HepG2 (cell line): ENCODE data around the gene ENG. TPM values are rescaled to one million over a fixed set of nuclear protein-coding genes. Genes with fewer than 3 reads are reported as not detected.

Source experiments
- ATAC-seq: fragments of 200-7000 bp; cut with Tn5 transposase; 3 replicates; pipeline ENCODE4 v1.9.1; 2020; ENCODE audit warnings: mild to moderate bottlenecking, moderate library complexity
- BruUV-seq: library from RNA; stranded (reverse); fragments of 400-500 nt; replicated peaks from 2 replicates; lab custom pipeline; 2021; lab: Mats Ljungman, UMichigan
- CTCF ChIA-PET: fragments of 300-600 bp; formaldehyde crosslinking; extraction: SDS; loops from one replicate; lab custom pipeline; 2021; ENCODE audit warnings: low total read pairs, inconsistent platforms, low intra/inter-chr PET ratio; lab: Yijun Ruan, JAX
- POLR2A ChIA-PET: fragments of 350-600 bp; sonication (Branson Sonifier 250); formaldehyde crosslinking; loops from one replicate; lab custom pipeline; 2020; ENCODE audit warnings: antibody characterized with exemption, inconsistent platforms; lab: Yijun Ruan, JAX
- DNase-seq: peaks from one replicate; pipeline ENCODE4 v3.0.0-alpha.2; 2015; ENCODE audit warnings: low spot score
- FAIRE-seq: peaks from 3 replicates; lab custom pipeline; 2011; peaks lifted over from hg19 to GRCh38; lab: Jason Lieb, UNC
- H2AFZ ChIP-seq: one replicate; pipeline ENCODE4 v1.6.1; 2011; ENCODE audit warnings: low read length, inconsistent platforms
- H3K27ac ChIP-seq: fragments of 300-600 bp; 3 replicates; pipeline ENCODE4 v1.8.0; 2011; ENCODE audit warnings: mixed run types, mild to moderate bottlenecking, mixed read lengths, low read length, inconsistent platforms; ENCODE audit not compliant: insufficient read depth; ENCODE audit errors: extremely low read length
- H3K27me3 ChIP-seq, 2 experiments: fragments of 200-600 bp in 1 of 2; 2 replicates in 1 of 2; 3 replicates in 1 of 2; pipeline versions ENCODE4 v1.6.0 to v1.8.0; 2011; ENCODE audit warnings: low read length in 2 of 2, mild to moderate bottlenecking in 2 of 2, moderate library complexity in 2 of 2, inconsistent platforms in 1 of 2; ENCODE audit not compliant: insufficient read depth in 2 of 2, control insufficient read depth in 1 of 2
- H3K36me3 ChIP-seq, 2 experiments: fragments of 200-600 bp in 1 of 2; replicated peaks in 1 of 2; 2 replicates in 1 of 2; 3 replicates in 1 of 2; pipeline versions ENCODE4 v1.5.1 to v1.8.0; 2011; ENCODE audit warnings: low read length in 2 of 2, inconsistent platforms in 1 of 2; ENCODE audit not compliant: insufficient read depth in 2 of 2, control insufficient read depth in 1 of 2
- H3K4me1 ChIP-seq: 2 replicates; pipeline ENCODE4 v1.5.1; 2012; ENCODE audit warnings: low read length, inconsistent platforms; ENCODE audit not compliant: insufficient read depth
- H3K4me2 ChIP-seq: 2 replicates; pipeline ENCODE4 v1.6.0; 2011; ENCODE audit warnings: low read depth, low read length, inconsistent platforms
- H3K4me3 ChIP-seq, 3 experiments: fragments of 200-600 bp in 1 of 3; sonication (generic), shearing (Covaris generic) in 1 of 3; replicated peaks in 1 of 3; 2 replicates each; pipeline ENCODE4 v1.5.1; 2011 to 2016; ENCODE audit warnings: low read length in 3 of 3, inconsistent platforms in 2 of 3, low read depth in 2 of 3, mild to moderate bottlenecking in 2 of 3, control low read depth in 1 of 3, mixed read lengths in 1 of 3; ENCODE audit not compliant: insufficient read depth in 1 of 3
- H3K79me2 ChIP-seq: one replicate; pipeline ENCODE4 v1.6.1; 2011; ENCODE audit warnings: low read length, inconsistent platforms; ENCODE audit not compliant: insufficient read depth
- H3K9ac ChIP-seq: 2 replicates; pipeline ENCODE4 v1.6.0; 2011; ENCODE audit warnings: mild to moderate bottlenecking, low read depth, low read length, inconsistent platforms; ENCODE audit not compliant: insufficient read depth
- H3K9me3 ChIP-seq: 2 replicates; pipeline ENCODE4 v1.5.1; 2012; ENCODE audit warnings: mild to moderate bottlenecking, low read length
- H4K20me1 ChIP-seq: 2 replicates; pipeline ENCODE4 v1.6.0; 2011; ENCODE audit warnings: inconsistent platforms, mild to moderate bottlenecking, low read length, moderate library complexity; ENCODE audit not compliant: insufficient read depth
- EEA1 ChIP-seq: sonication (generic); formaldehyde crosslinking; IDR thresholded peaks from 2 replicates; pipeline ENCODE4 v1.5.1; 2020; ENCODE audit warnings: mild to moderate bottlenecking, missing genetic modification reagents, borderline replicate concordance
- KAT8 ChIP-seq: IDR thresholded peaks from 2 replicates; pipeline ENCODE4 v1.6.1; 2016; ENCODE audit warnings: missing genetic modification reagents, missing compliant biosample characterization
- KLF6 ChIP-seq: IDR thresholded peaks from 2 replicates; pipeline ENCODE4 v1.8.0; 2016; ENCODE audit warnings: missing biosample characterization, missing genetic modification reagents
- NCOA2 ChIP-seq: sonication (generic); formaldehyde crosslinking; IDR thresholded peaks from 2 replicates; pipeline ENCODE4 v1.8.0; 2022; ENCODE audit warnings: inconsistent platforms
- NR2F6 ChIP-seq, 2 experiments: IDR thresholded peaks; 2 replicates each; pipeline ENCODE4 v1.6.1; 2016; ENCODE audit warnings: antibody characterized with exemption in 1 of 2, mild to moderate bottlenecking in 1 of 2
- THYN1 ChIP-seq: sonication (generic); formaldehyde crosslinking; IDR thresholded peaks from 2 replicates; pipeline ENCODE4 v1.8.1; 2023; ENCODE audit warnings: low read depth, mild to moderate bottlenecking, moderate library complexity, missing genetic modification reagents, borderline replicate concordance
- ZEB1 ChIP-seq: IDR thresholded peaks from 2 replicates; pipeline ENCODE4 v1.6.1; 2012; ENCODE audit warnings: mild to moderate bottlenecking, low read depth, inconsistent platforms; ENCODE audit not compliant: insufficient replicate concordance
- ZNF282 ChIP-seq: fragments of 450-650 bp; IDR thresholded peaks from 2 replicates; pipeline ENCODE4 v1.6.1; 2018; ENCODE audit not compliant: partially characterized antibody
- ZNF501 ChIP-seq: sonication (generic); formaldehyde crosslinking; IDR thresholded peaks from 2 replicates; pipeline ENCODE4 v1.5.1; 2020; ENCODE audit warnings: mild to moderate bottlenecking, moderate library complexity, missing genetic modification reagents
- ZNF703 ChIP-seq: sonication (generic); formaldehyde crosslinking; IDR thresholded peaks from 2 replicates; pipeline ENCODE4 v1.5.1; 2020; ENCODE audit warnings: missing genetic modification reagents, mild to moderate bottlenecking, moderate library complexity, borderline replicate concordance
- ZNF768 ChIP-seq: sonication (generic); formaldehyde crosslinking; IDR thresholded peaks from 2 replicates; pipeline ENCODE4 v1.4.0; 2020; ENCODE audit warnings: missing genetic modification reagents
- WGBS: methylation state at CpG from one replicate; pipeline ENCODE4 v1.1.6; 2017; ENCODE audit warnings: low lambda C conversion rate; 5-methylcytosine and 5-hydroxymethylcytosine counted together
- in situ Hi-C: cut with HindIII; loops from 2 replicates; pipeline ENCODE4 v1.10.0; 2017; ENCODE audit warnings: low pct_unique_long_range_greater_than_20kb; ENCODE audit not compliant: extremely low pct_ligation_motif_present
- intact Hi-C: fragments of 100-400 bp; cut with micrococcal nuclease; formaldehyde crosslinking; loops from one replicate; pipeline ENCODE4 v1.10.0; 2022; ENCODE audit not compliant: unreplicated experiment
- polyA plus RNA-seq, 8 experiments: library from polyadenylated mRNA; depleted of rRNA in 3 of 8; stranded (reverse) in 7 of 8; unstranded in 1 of 8; fragments of >200 nt; fragmentation: Illumina TruSeq in 4 of 8; extraction: Trizol in 4 of 8; gene quantifications; 2 replicates each; pipeline versions ENCODE4 v1.2.1 to v1.2.3, GENCODE V29; 2011 to 2016; ENCODE audit warnings: low read depth in 4 of 8, missing spikeins in 1 of 8, mixed read lengths in 1 of 8; ENCODE audit not compliant: insufficient read depth in 1 of 8
- total RNA-seq, 5 experiments: library from RNA; depleted of rRNA; stranded (reverse); fragments of >200 nt; fragmentation: Illumina TruSeq; extraction: Trizol; gene quantifications; 2 replicates each; pipeline ENCODE4 v1.2.3, GENCODE V29; 2016; ENCODE audit warnings: low read depth in 1 of 5
- TF ChIP-seq, protein P1 (sequence below): sonication (generic); formaldehyde crosslinking; IDR thresholded peaks from 2 replicates; pipeline ENCODE4; 2020; ENCODE audit warnings: missing genetic modification reagents, mild to moderate bottlenecking, borderline replicate concordance
- TF ChIP-seq, protein P2 (sequence below): sonication (generic); formaldehyde crosslinking; IDR thresholded peaks from 2 replicates; pipeline ENCODE4 v1.8.1; 2022; ENCODE audit warnings: low read depth, mild to moderate bottlenecking, missing genetic modification reagents

The ENG gene
- total and polyA plus RNA-seq, 2 of the 13 experiments (the other 11 are each of a cell fraction or from before 2014, with no cell fraction given) = 0.02 to 1.1 TPM

DNA sequence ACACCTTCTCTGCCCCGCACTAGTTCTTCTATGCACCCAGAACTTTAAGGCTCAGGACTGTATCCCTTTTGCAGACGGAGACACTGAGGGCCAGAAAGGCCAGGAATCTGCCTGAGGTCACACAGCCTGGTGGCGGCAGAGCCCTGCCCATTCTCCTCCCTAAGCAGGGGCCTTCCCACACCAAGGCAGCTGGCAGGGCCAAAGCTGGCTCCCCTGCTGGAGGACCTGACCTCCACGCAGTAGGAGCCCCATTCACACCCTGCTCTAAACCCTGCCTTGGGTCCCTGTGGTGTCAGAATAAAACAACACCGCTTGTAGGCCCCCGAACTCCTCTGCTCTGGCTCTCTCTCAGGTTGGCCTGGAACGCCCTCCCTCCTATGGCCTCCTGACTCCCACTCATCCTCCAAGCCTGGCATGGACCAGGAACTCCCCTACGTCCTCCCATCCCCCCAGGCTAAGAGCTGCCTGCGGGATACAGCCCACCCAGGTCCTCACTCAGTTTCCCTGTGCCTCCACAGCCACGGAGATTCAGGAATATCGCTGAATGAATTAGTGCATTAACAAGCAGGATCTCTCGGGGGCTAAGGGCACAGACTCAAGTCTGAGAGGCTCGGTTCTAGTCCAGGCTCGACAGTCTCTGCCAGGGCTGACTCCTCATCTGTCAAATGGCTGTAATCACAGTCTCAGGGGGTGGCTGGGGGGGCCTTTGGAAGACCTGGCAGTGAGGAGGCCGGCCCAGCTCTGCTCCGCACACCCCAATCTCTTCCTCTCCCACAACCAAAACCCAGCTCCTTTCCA is 42.1 kb upstream of the ENG start:
- Histone ChIP-seq H3K27ac (peak overlapping the region; percentile 92), H4K20me1 (no peaks in the 10 kb centered on the region), H3K9ac (peak overlapping the region; percentile 75), H3K79me2 (peaks cover 19% of the 10 kb centered on the region), H3K36me3 (peaks cover 26 to 44% of the 10 kb centered on the region in 2 experiments), H2AFZ (no peak overlapping the region), H3K9me3 (peaks cover 17% of the 10 kb centered on the region), H3K4me2 (peak overlapping the region; percentile 86), H3K27me3 (no peaks in the 10 kb centered on the region), H3K4me3 (peak overlapping the region; percentile 48 to 67 (median 56)), H3K4me1 (peaks cover 45% of the 10 kb centered on the region)
- in situ Hi-C loops (no loop called here), intact Hi-C loops (no loop called here)
- BruUV-seq = TSS peak; percentile 31
- POLR2A ChIA-PET = interaction anchor here (0.7 to 3.8 kb wide), 24 partner anchors 10 to 788 kb away, joined by 3 to 55 read pairs (median 4); partner anchors contain the start of genes AK1, SLC2A8, ST6GALNAC4 and TOR2A
- no peak for DNase-seq
- no peak for ATAC-seq
- 64% methylated on average over 10 of the region's 16 CpGs for WGBS
- CTCF ChIA-PET = no interaction called here
- no peak for FAIRE-seq
- TF ChIP-seq, protein P1, sequence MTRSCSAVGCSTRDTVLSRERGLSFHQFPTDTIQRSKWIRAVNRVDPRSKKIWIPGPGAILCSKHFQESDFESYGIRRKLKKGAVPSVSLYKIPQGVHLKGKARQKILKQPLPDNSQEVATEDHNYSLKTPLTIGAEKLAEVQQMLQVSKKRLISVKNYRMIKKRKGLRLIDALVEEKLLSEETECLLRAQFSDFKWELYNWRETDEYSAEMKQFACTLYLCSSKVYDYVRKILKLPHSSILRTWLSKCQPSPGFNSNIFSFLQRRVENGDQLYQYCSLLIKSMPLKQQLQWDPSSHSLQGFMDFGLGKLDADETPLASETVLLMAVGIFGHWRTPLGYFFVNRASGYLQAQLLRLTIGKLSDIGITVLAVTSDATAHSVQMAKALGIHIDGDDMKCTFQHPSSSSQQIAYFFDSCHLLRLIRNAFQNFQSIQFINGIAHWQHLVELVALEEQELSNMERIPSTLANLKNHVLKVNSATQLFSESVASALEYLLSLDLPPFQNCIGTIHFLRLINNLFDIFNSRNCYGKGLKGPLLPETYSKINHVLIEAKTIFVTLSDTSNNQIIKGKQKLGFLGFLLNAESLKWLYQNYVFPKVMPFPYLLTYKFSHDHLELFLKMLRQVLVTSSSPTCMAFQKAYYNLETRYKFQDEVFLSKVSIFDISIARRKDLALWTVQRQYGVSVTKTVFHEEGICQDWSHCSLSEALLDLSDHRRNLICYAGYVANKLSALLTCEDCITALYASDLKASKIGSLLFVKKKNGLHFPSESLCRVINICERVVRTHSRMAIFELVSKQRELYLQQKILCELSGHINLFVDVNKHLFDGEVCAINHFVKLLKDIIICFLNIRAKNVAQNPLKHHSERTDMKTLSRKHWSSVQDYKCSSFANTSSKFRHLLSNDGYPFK (CRISPR knock-in tag) = 0 out of 2 replicates have a peak, but pooled peaks have one; percentile 35
- TF ChIP-seq NR2F6 (IDR thresholded peaks at IDR 0.05) (no peak), NR2F6 (CRISPR knock-in tag; IDR thresholded peaks at IDR 0.05) (0 out of 2 replicates have a peak, but pooled peaks have one; percentile 2), THYN1 (CRISPR knock-in tag) (0 out of 2 replicates have a peak, but pooled peaks have one; percentile 88), ZNF282 (no peak), ZNF768 (CRISPR knock-in tag) (peak; percentile 94), ZNF703 (no peak), NCOA2 (CRISPR knock-in tag) (no peak), ZNF501 (CRISPR knock-in tag) (0 out of 2 replicates have a peak, but pooled peaks have one; percentile 5), ZEB1 (peak; percentile 32), KAT8 (CRISPR knock-in tag) (no peak), EEA1 (CRISPR knock-in tag) (0 out of 2 replicates have a peak, but pooled peaks have one; percentile 36), KLF6 (CRISPR knock-in tag) (no peak)
- TF ChIP-seq, protein P2, sequence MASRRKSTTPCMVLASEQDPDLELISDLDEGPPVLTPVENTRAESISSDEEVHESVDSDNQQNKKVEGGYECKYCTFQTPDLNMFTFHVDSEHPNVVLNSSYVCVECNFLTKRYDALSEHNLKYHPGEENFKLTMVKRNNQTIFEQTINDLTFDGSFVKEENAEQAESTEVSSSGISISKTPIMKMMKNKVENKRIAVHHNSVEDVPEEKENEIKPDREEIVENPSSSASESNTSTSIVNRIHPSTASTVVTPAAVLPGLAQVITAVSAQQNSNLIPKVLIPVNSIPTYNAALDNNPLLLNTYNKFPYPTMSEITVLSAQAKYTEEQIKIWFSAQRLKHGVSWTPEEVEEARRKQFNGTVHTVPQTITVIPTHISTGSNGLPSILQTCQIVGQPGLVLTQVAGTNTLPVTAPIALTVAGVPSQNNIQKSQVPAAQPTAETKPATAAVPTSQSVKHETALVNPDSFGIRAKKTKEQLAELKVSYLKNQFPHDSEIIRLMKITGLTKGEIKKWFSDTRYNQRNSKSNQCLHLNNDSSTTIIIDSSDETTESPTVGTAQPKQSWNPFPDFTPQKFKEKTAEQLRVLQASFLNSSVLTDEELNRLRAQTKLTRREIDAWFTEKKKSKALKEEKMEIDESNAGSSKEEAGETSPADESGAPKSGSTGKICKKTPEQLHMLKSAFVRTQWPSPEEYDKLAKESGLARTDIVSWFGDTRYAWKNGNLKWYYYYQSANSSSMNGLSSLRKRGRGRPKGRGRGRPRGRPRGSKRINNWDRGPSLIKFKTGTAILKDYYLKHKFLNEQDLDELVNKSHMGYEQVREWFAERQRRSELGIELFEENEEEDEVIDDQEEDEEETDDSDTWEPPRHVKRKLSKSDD (CRISPR knock-in tag) = 0 out of 2 replicates have a peak, but pooled peaks have one; percentile 14
